ENCODE results near the gene ANTXR1.

GRCh38 chr2:69171116-69171896 lies 158.3 kb downstream of the ANTXR1 start:
- TF ChIP-seq POLR2A (IDR thresholded peaks at IDR 0.05; ENCODE audit: control extremely low read depth in 1 of 2, low read depth in 2 of 2, low read length in 2 of 2) (no peak), JUN (IDR thresholded peaks at IDR 0.05; ENCODE audit: low read depth, low read length) (no peak), POLR2AphosphoS5 (IDR thresholded peaks at IDR 0.05; ENCODE audit: low read depth, low read length) (no peak), ZNF274 (IDR thresholded peaks at IDR 0.05; ENCODE audit: borderline replicate concordance, extremely low read depth, low read length) (no peak), EGR1 (IDR thresholded peaks at IDR 0.05; ENCODE audit: borderline replicate concordance, low read depth, low read length) (no peak), CTCF (IDR thresholded peaks at IDR 0.05; ENCODE audit: control extremely low read depth in 1 of 3, insufficient read depth in 1 of 3, low read depth in 1 of 3, low read length in 3 of 3) (no peak), CBX8 (IDR thresholded peaks at IDR 0.05; ENCODE audit: borderline replicate concordance, low read depth, low read length) (no peak), HDAC2 (IDR thresholded peaks at IDR 0.05; ENCODE audit: borderline replicate concordance in 1 of 2, low read depth in 2 of 2, low read length in 2 of 2) (no peak), BACH1 (IDR thresholded peaks at IDR 0.05; ENCODE audit: low read length) (no peak)

All from H1 (cell line).